ENCODE data around the gene CHKA.

CHKA gene

GRCh38 chr11:68117853-68118470, 3.2 kb downstream of the CHKA start:
- TF ChIP-seq CTCF (IDR thresholded peaks at IDR 0.05; ENCODE audit: unreplicated experiment in 3 of 3), result no peak
- H3K27me3 Mint-ChIP-seq (ENCODE audit: low read depth), result no peaks in the 10 kb centered on the region
- peaks cover 40% of the 10 kb centered on the region for H3K4me1 Mint-ChIP-seq
- H3K9me3 Mint-ChIP-seq, result no peaks in the 10 kb centered on the region
- peak overlapping the region; percentile 72 to 83 (median 73) for H3K4me3 Mint-ChIP-seq
- peak overlapping the region; percentile 31 to 96 (median 93) for H3K27ac Mint-ChIP-seq
- H3K36me3 Mint-ChIP-seq (ENCODE audit: low read depth), result no peaks in the 10 kb centered on the region

DNA sequence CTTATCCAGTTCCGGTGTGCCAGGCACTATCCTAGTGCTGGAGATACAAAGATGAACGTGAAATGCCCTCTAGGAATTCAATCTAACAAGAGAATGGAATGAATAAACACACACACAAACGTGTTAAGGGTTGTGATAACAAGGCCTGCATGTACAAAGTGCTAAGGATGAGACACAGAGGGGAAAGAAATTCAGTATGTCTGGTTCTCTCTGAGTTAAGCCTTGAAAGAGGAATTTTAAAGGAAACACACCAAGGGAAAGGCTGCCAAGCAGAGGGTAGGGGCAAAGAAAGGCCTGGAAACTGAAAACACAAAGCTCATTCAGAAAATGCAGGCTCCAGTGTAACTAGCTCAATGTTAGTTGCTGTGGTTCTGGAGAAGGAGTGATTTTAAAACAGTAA, 4.2 kb downstream of the CHKA start:
- Mint-ChIP-seq H3K36me3 (ENCODE audit: low read depth) (peaks cover 4% of the 10 kb centered on the region), H3K27ac (peak overlapping the region; percentile 58 to 71 (median 65)), H3K4me1 (peaks cover 36% of the 10 kb centered on the region), H3K9me3 (no peaks in the 10 kb centered on the region), H3K27me3 (ENCODE audit: low read depth) (no peaks in the 10 kb centered on the region), H3K4me3 (peak overlapping the region; percentile 20 to 72 (median 69))
- TF ChIP-seq CTCF (IDR thresholded peaks at IDR 0.05; ENCODE audit: unreplicated experiment in 3 of 3), result no peak

DNA sequence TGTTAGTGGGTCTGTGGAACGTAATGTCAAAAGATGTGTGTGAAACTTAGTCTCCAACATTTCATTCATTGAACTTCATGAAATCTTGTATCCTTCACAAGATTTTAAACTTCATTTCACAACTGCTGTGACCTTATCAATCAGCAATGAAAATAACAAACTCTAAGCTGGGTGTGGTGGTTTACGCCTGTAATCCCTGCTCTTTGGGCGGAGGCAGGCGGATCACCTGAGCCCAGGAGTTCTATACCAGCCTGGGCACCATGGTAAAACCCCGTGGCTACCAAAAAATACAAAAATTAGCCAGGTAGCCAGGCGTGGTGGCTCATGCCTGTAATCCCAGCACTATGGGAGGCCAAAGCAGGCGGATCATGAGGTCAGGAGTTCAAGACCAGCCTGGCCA, 5.1 kb downstream of the CHKA start:
- Mint-ChIP-seq H3K4me1 (peaks cover 36% of the 10 kb centered on the region), H3K36me3 (ENCODE audit: low read depth) (peaks cover 4% of the 10 kb centered on the region), H3K9me3 (no peaks in the 10 kb centered on the region), H3K27ac (no peak overlapping the region), H3K4me3 (no peak overlapping the region), H3K27me3 (ENCODE audit: low read depth) (no peaks in the 10 kb centered on the region)
- no peak for TF ChIP-seq CTCF (IDR thresholded peaks at IDR 0.05; ENCODE audit: unreplicated experiment in 3 of 3)

- H3K4me1 Mint-ChIP-seq, result peaks cover 35% of the 10 kb centered on the region
- H3K27ac Mint-ChIP-seq, result no peak overlapping the region
- no peak for TF ChIP-seq CTCF (IDR thresholded peaks at IDR 0.05; ENCODE audit: unreplicated experiment in 3 of 3)
- no peaks in the 10 kb centered on the region for H3K27me3 Mint-ChIP-seq (ENCODE audit: low read depth)
- no peaks in the 10 kb centered on the region for H3K9me3 Mint-ChIP-seq
- no peak overlapping the region for H3K4me3 Mint-ChIP-seq
- peaks cover 4% of the 10 kb centered on the region for H3K36me3 Mint-ChIP-seq (ENCODE audit: low read depth)
Measured at GRCh38 chr11:68115285-68115684, 5.9 kb downstream of the CHKA start.

DNA sequence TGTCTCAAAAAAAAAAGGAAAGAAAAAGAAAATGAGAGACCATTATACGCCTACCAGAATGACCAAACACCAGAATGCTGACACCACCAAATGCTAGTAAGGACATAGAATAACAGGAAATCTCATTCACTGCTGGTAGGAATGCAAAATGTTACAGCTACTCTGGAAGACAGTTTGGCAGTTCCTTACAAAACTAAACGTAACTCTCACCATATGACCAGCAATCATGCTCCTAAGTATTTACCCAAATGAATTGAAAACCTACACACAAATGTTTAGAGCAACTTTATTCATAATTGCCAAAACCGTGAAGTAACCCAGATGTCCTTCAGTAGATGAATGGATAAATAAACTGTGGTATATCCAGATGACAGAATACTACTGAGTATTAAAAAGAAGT, 7.2 kb downstream of the CHKA start:
- H3K27me3 Mint-ChIP-seq (ENCODE audit: low read depth), result no peaks in the 10 kb centered on the region
- H3K4me1 Mint-ChIP-seq, result peaks cover 27% of the 10 kb centered on the region
- no peaks in the 10 kb centered on the region for H3K9me3 Mint-ChIP-seq
- TF ChIP-seq CTCF (IDR thresholded peaks at IDR 0.05; ENCODE audit: unreplicated experiment in 3 of 3), result peak in 1 of 3 experiments; percentile 12
- peaks cover 4% of the 10 kb centered on the region for H3K36me3 Mint-ChIP-seq (ENCODE audit: low read depth)
- peak overlapping the region in 2 of 3 experiments; percentile 42 to 48 for H3K27ac Mint-ChIP-seq
- H3K4me3 Mint-ChIP-seq, result no peak overlapping the region

- H3K36me3 Mint-ChIP-seq (ENCODE audit: low read depth), result peaks cover 18% of the 10 kb centered on the region
- peaks cover 5% of the 10 kb centered on the region for H3K4me1 Mint-ChIP-seq
- no peak for TF ChIP-seq CTCF (IDR thresholded peaks at IDR 0.05; ENCODE audit: unreplicated experiment in 3 of 3)
- H3K27me3 Mint-ChIP-seq (ENCODE audit: low read depth), result no peaks in the 10 kb centered on the region
- H3K27ac Mint-ChIP-seq, result peak overlapping the region; percentile 10 to 79 (median 44)
- H3K4me3 Mint-ChIP-seq, result no peak overlapping the region
- no peaks in the 10 kb centered on the region for H3K9me3 Mint-ChIP-seq
Measured at GRCh38 chr11:68107689-68108088, 13.5 kb downstream of the CHKA start.

Data from nephron (organoid).